Mucosa of descending colon (tissue), 3 donors: Measurements from ENCODE around the gene RHOG. TPM values are rescaled to one million over a fixed set of nuclear protein-coding genes. Genes with fewer than 3 reads are reported as not detected.

Experiments used
- ATAC-seq: fragments of 200-7000 bp; cut with Tn5 transposase; one replicate; pipeline ENCODE4 v1.9.1; 2020; ENCODE audit warnings: mild to moderate bottlenecking, moderate library complexity
- DNase-seq, 3 donors: peaks; one replicate each; pipeline ENCODE4 v3.0.0-alpha.2; 2020
- H3K36me3 ChIP-seq: fragments of 200-600 bp; one replicate; pipeline ENCODE4 v1.8.0; 2021; ENCODE audit warnings: low read depth, mild to moderate bottlenecking
- H3K4me1 ChIP-seq: fragments of 200-600 bp; one replicate; pipeline ENCODE4 v1.8.0; 2021; ENCODE audit warnings: low read depth, mild to moderate bottlenecking
- H3K4me3 ChIP-seq: fragments of 200-600 bp; one replicate; pipeline ENCODE4 v1.8.0; 2021; ENCODE audit warnings: mild to moderate bottlenecking
- H3K9me3 ChIP-seq: fragments of 200-600 bp; one replicate; pipeline ENCODE4 v1.8.0; 2021; ENCODE audit warnings: mild to moderate bottlenecking
- CTCF ChIP-seq: fragments of 200-600 bp; IDR thresholded peaks from one replicate; pipeline ENCODE4 v1.8.0; 2022; ENCODE audit warnings: antibody characterized with exemption, mild to moderate bottlenecking
- intact Hi-C, 2 donors: fragments of 100-400 bp; cut with DNase I in 1 of 2; cut with micrococcal nuclease in 1 of 2; formaldehyde crosslinking; loops; one replicate each; pipeline versions ENCODE4 v1.11.0 to v1.11.1; 2022; cut with DNase I, micrococcal nuclease
- total RNA-seq, 3 donors: library from RNA; stranded (reverse); fragmentation: NEBNext Ultra II Directional in 2 of 3; extraction: Animal tissue kit (Norgen Biotek cat#: 25700) in 2 of 3; gene quantifications; one replicate each; pipeline versions ENCODE4 v1.2.1 to v1.2.4, GENCODE V29; 2021 to 2023
- donor health status: DM: no; HTN: no; CAD: no; lungs with moderate emphysema.
- donor health status: DM: no; HTN: no; CAD: no.
- donor health status: DM: no; HTN: yes; CAD: no.

The RHOG gene
- total RNA-seq, 3 donors from 2014 or later: 62.7 to 77.2 (median 74.1) TPM

DNA sequence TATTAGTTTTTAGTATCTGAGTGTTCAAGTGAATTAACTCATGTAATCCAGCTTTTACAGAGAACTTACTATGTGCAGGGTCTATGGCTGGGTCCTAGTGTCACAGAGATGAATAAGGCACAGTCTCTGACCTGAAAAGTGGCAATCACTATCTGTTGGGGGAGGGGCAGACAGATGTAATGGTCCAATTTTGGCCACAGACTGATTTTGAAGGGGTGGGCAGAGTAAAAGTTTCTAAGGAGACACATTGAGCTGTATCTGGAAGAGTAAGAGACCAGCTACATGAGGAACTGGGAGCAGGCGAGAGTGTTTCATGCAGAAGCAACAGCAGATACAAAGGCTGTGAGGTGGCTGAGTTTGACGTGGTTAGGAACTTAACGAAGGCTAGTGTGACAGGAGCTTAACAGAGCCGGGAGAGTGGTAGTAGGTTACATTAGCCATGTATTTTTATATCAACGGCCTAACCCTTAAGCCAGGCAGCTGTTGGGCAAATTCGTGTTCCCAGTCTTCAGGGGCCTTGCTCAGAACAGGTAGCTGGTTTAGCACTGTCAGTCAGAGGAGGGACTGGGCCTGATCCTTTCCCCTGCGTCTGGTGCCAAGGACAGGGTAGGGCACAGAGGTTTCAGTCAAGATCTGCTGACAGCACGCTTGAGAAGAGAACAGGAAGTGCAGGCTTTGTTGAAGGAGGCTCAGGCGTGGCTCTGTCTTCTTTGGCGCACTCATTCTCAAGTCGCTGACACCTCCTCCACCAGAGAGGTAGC is 13.3 kb upstream of the RHOG start:
- peak; percentile 58 to 75 (median 63) for DNase-seq
- peak; percentile 51 for ATAC-seq
- peaks cover 26% of the 10 kb centered on the region for H3K4me1 ChIP-seq
- H3K4me3 ChIP-seq: no peak overlapping the region
- H3K36me3 ChIP-seq: no peaks in the 10 kb centered on the region
- no peak for TF ChIP-seq CTCF
- intact Hi-C loops: no loop called here
- no peaks in the 10 kb centered on the region for H3K9me3 ChIP-seq

DNA sequence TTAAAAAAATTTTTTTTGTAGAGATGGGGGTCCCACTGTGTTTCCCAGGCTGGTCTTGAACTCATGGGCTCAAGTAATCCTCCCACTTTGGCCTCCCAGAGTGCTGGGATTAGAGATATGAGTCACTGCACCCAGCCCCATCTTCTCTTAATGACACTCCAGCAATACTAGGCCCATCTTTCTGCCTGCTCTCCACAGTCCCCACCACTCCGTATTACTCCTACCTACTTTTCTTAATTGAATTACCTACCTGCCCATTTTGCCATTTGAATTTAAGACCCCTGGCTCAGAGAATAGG is 12.7 kb upstream of the RHOG start:
- DNase-seq (no peak), ATAC-seq (no peak)
- peaks cover 20% of the 10 kb centered on the region for H3K4me1 ChIP-seq
- no peak for TF ChIP-seq CTCF
- H3K36me3 ChIP-seq: no peaks in the 10 kb centered on the region
- intact Hi-C loops: no loop called here
- H3K4me3 ChIP-seq: no peak overlapping the region
- no peaks in the 10 kb centered on the region for H3K9me3 ChIP-seq

DNA sequence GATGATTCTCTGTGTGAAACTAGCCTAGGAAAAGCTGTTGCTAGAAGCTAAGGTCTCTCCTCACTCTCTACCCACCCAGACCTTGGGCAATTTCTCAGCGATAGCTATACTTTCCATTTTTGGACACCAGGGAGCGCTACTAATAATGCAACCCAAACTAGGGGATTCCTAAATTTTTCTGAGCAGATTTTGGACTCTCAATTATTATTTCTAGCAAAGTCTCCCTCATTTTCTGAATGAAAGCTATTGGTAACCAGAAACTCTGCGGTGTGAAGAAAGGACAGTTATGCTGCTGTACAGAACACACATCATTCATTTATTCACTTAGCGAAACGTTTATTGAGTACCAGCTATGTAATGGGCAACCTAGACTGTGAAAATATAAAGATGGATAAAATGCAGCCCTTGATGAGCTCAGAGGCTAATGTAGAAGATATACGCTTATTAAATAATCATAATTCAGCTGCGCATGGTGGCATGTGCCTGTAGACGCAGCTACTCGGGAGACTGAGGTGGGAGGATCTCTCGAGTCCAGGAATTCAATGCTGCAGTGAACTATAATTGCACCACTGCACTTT is 8.6 kb upstream of the RHOG start:
- Histone ChIP-seq H3K4me3 (no peak overlapping the region), H3K36me3 (no peaks in the 10 kb centered on the region), H3K9me3 (no peaks in the 10 kb centered on the region), H3K4me1 (peaks cover 2% of the 10 kb centered on the region)
- ATAC-seq (peak; percentile 68), DNase-seq (peak in 1 of 3 donors; percentile 76)
- TF ChIP-seq CTCF: peak; percentile 49
- intact Hi-C loops: loop anchor here (2.0 to 5.0 kb wide), 2 partner anchors 223 kb away; no protein-coding TSS in a partner anchor

DNA sequence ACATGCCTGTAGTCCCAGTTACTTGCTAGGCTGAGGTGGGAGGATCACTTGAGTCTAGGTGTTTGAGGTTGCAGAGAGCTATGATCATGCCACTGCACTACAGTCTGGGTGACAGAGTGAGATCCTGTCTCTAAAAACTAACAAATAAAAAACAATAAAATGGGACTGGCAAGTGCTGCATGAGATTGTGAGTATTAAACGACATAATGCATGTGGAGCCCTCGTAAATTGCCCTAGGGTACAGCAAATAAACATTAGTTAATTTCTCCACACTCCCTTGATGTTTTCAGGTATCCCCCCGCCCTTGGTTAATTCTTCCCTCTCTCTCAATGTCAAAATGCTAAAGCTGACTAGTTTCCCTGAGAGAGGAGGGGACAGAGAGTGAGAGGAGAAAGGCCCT is 4.9 kb upstream of the RHOG start:
- Histone ChIP-seq H3K36me3 (no peaks in the 10 kb centered on the region), H3K9me3 (no peaks in the 10 kb centered on the region), H3K4me3 (no peak overlapping the region), H3K4me1 (peaks cover 3% of the 10 kb centered on the region)
- DNase-seq (no peak), ATAC-seq (no peak)
- intact Hi-C loops: loop anchor here in 1 of 2 donors (5.0 kb wide), 1 partner anchor 227 kb away; no protein-coding TSS in a partner anchor
- no peak for TF ChIP-seq CTCF

DNA sequence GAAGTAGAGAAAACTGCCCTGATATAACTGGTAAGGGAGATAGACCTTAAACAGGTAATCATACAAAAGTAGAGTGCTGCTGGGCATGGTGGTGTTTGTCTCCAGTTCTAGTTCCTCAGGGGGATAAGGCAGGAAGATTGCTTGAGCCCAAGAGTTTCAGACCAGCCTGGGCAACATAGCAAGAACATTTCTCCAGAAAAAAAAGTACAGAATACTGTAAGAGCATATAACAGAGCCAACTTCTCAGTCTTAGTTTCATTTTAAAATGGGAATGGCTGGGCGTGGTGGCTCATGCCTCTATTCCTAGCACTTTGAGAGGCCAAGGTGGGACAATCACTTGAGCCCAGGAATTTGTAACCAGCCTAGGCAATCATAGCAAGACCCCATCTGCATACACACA is 4.5 kb upstream of the RHOG start:
- Histone ChIP-seq H3K4me3 (no peak overlapping the region), H3K4me1 (peaks cover 3% of the 10 kb centered on the region), H3K36me3 (no peaks in the 10 kb centered on the region), H3K9me3 (no peaks in the 10 kb centered on the region)
- intact Hi-C loops: loop anchor here in 1 of 2 donors (5.0 kb wide), 1 partner anchor 227 kb away; no protein-coding TSS in a partner anchor
- ATAC-seq (no peak), DNase-seq (no peak)
- TF ChIP-seq CTCF: no peak
